Urothelium cell line (cell line): ENCODE measurements around the gene VGLL4.
"Not testable (repeated sequence)": the region's sequence is repeated elsewhere in the genome, so short reads cannot be mapped to it uniquely, and the experiment has no call there.

Source experiments
- DNase-seq: peaks from one replicate; pipeline ENCODE4 v3.0.0; 2011; ENCODE audit warnings: low spot score, mixed read lengths
- FAIRE-seq: peaks from 2 replicates; lab custom pipeline; 2011; peaks lifted over from hg19 to GRCh38; lab: Jason Lieb, UNC

The VGLL4 gene

DNA sequence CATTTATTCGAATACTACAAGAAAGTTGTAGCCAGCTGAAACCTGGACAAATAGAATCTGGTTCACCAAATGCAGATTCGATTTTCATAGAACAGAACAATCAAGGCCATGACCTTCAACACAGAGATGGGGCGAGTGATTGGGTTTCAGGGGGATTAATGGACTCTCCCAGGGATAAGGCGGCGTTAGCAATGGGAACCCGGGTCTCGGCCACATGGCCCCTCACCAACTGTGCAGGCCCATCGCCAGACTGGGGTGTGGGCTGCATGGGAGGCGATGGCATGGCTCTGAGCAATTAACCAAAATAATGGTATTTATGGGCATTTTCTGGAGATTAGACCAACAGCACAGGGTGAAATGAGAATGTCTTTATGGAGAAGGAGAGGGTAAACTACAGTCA, 34.2 kb downstream of the VGLL4 start:
- no peak for FAIRE-seq
- DNase-seq, result no peak

DNA sequence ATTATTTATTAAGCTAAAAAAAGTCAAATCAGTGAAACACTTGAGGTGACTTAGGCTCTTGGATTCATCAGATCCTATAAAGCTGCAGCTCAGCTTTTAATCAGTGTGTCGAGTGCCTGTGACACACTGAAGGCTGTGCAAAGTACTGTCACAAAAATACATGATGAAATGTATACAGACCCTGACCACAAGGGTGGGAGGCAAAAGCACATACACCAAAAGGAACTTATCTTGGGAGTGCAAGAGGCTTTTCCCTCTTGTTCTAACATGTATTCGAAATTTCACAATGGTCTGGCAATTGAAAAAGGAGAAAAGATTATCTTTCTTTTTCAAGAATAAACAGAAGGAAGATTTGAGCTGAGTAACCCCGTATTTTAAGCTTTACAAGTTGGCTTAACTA, 35.9 kb downstream of the VGLL4 start:
- no peak for DNase-seq
- no peak for FAIRE-seq

DNA sequence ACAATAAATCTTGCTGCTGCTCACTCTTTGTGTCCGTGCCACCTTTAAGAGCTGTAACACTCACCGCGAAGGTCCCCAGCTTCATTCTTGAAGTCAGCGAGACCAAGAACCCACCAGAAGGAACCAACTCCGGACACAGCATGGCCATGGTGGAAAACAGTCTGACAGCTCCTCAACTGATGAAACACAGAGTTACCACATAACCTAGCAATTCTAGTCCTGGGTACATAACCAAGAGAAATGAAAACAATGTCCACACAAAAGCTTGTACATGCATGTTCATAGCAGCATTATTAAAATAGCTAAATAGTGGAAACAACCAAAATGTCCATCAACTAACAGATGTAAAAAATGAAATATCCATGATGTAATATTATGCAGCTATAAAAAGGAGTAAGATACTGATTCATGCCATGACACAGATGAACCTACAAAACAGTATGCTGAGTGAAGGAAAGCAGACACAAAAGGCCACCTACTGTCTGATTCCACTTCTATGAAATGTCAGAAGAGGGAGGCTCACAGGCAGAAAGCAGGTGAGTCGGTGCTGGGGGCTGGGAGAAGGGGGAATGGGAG, 36.8 kb downstream of the VGLL4 start:
- no peak for FAIRE-seq
- DNase-seq, result no peak

DNA sequence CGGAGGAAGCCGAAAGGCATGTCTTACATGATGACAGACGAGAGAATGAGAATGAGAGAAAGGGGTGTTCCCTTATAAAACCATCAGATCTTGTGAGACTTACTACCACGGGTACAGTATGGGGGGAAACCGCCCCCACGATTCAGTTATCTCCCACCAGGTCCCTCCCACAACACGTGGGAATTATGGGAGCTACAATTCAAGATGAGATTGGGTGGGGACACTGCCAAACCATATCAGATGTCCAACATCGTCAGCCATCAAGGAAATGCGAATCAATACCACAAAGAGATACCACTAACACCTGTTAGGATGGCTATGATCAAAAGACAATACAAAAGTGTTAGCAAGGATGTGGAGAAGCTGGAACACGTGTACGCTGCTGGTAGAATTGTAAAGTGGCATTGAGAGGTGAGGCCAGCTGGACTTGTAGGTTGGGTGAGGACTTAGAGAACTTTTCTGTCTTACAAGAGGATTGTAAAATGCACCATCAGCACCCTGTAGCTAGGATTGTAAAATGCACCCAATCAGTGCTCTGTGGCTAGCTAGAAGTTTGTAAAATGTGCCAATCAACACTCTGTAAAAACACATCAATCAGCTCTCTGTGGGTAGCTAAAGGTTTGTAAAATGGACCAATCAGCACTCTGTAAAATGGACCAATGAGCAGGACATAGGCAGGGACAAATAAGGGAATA, 37.5 kb downstream of the VGLL4 start:
- FAIRE-seq (no peak), DNase-seq (no peak)

DNA sequence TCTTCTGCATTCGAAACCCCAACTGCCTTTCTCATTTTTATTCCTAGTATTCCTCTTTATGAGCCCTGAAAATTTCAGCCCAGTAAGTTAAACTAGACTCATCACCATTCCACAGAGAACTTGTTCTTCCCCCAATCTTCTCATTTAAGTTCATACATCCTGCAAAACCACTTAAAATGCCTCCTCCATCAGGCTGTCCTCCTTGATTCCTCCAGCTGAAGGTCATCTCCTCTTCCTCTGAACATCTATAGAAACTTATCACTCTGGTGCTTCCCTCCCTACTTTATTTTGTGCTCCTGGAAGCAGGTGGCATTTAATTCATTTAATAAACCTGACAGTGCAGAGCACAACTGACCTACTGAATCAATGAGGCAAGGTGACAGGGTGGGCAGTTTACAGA, 38.3 kb downstream of the VGLL4 start:
- DNase-seq (no peak), FAIRE-seq (no peak)

DNA sequence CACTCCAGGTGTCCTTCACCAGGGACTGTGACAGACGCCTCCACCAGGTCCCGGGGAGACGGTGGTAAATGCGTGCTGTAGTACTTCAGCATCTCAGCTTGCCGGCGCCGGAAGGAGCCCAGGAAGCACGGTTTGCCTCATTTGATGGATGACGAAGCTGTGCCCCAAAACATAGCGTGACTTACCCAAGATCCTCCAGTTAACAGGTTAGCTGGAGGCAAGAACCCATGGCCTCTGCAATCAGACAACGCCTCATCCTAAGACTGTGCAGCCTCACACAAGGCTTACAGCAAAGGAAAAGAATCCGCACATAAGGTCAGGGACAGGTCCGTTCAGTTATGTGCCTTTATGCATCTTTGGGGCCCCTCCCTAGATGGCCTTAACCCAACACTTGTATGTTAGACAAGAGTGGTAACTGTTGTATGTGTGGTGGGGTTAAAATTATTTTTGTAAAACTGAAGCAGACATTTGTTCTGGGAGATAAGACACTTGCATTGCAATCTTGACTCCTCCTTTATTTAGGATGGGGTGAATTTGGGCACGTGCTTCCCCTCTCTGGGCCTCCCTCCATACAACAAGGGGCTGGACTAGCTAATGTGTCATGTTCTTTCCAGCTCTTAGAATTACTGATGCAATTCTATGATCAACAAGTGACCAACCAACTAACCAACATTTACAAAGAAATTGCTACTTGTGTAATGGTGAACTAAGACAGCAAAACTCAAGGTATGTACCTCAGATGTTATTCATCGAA, 39.4 kb downstream of the VGLL4 start:
- DNase-seq (no peak), FAIRE-seq (no peak)

DNA sequence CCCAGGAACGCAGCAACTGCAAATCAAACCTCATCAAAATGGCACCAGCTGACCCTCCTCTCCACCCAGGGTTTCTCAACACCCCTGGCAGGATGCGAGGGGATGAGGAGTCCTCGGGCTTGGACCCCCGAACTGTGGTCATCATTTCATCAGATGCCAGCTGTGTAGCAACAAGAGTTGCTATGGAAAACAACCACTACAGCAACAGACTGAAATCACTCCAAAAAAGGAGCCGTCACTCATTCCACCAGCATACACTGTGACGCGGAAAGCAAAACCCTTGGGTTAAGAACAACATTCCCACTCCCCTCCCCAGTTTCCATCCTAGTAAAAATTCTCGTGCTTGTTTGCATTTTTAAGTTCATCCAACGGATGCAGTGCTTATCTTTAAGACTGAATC, 40.1 kb downstream of the VGLL4 start:
- FAIRE-seq (no peak), DNase-seq (no peak)

DNA sequence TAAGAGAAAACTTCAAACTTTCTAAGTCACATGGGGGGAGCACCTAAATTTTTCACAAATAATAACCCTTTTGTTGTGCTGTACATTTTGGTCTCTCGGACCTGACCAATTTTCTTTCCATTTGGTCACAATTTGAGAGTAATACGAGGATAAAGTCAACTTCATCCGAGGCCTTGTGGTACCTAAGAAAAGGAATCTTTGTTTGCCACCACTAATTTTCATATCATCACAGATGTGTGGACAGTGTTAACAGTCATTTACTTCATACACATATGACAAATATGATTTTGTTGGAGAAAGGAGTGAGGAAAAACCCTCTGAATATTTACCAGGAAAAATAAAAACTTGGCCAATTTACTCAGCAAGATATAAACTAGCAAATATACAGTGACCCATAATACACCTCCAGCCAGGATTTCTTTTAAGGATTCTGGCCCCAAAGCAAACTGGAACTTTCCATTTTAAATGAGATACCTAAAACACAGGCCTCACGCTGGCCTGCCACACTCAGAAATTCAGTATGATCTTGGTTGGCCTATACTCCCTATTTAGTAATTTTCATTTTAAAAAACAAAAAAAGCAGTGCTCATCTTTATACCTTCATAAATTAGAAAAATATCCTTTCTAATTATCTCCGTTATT, 40.7 kb downstream of the VGLL4 start:
- FAIRE-seq (no peak), DNase-seq (no peak)

DNA sequence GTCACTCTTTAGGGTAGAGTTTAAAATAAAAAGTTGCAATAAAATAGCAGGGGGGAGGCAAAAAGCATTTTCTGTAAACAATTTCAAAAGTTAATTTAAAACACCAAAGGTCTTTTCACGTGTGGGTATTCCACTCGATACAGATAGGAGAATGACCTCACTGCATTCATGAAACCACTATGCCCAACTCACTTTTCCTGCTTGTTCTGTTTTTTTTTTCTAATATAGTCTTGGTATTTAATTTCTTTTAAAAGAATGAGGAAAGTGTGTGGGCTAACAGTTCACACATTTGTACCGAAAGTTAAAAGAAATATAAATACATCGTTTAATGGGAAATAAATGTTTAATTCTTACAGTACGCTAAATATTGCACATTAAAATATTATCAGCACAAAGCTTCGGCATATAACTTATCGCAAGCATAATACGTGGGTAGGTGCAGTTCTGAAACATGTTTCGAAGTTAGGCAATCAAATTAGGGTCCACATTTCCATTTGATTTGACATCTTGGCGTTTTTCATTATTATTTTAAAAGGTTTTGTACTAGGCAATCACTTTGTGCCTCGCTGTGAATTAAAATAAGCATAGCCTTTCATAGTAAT, 41.4 kb downstream of the VGLL4 start:
- FAIRE-seq (no peak), DNase-seq (no peak)

DNA sequence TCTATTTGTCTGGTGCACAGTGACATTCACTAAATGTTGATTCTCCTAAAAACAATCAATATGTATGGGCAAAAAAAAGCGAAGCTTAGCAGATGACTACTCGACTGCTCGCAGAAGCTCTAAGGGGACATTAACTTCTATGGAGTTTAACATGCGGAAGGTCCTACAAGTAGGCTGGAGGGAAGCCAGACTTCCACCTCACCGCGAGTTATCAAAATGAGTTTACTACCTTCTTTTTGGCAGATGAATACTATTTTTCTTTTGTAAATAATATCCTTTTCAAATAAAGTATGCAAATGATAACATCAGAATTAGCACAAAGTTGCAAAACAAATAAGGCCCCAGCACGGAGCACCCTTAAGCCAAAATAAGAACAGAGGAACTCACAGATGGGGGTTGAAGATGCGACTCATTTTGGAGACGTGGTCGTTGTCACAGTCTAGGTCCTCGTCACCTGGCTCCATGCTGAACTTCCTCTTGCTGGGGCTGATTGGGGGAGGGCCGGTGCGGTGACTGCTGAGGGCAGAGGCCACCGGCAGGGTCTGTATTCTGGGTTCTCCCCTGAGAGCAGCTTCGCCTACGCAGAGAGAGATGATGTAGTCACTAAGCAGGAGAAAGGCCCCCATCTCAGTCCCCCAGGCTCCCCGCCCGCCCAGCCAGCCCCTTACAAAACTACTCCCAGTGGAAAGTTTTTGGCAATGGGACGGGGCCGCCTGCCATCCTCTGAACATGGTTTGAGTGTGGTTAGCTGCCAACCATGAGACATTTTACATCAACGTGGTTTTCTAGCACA, 42.1 kb downstream of the VGLL4 start:
- DNase-seq, result no peak
- FAIRE-seq, result no peak

DNA sequence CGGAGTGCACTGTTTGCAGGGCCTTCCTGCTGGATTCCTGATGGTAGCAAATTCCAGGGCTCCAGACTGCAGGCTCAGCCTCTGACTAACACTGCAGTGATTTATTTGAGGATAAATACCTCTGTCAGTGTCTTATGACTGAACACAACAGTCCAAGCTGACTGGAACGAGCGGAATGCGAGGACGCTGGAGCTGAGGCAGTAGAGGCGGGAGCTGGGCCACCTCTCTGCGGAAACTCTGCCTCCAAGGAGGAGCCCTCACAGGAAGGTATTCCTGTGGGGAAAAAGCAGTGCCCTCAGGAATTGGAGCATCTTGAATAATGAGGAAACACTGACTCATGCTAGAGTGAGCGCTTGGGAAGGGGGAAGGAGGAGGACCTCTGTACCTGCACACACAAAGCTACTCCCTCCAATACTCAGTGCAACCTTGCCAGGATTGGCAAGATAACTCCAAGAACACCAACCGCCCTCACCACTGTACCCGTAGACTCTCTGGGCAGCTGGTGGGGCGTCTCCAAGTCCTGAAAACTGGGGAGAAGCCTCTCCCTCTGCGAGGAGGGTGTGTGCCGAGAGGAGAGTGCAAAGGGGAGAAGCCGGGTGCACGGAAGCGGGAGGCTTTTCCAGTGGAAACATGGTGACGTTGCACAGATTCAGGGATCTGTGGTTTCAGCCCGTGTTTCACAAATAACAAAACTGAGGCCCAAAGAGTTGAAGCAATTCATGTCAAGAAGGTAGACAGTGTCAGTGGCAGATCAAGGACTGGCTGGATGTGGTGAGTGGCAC, 43.0 kb downstream of the VGLL4 start:
- DNase-seq (peak; percentile 90), FAIRE-seq (peak; percentile 53)

DNA sequence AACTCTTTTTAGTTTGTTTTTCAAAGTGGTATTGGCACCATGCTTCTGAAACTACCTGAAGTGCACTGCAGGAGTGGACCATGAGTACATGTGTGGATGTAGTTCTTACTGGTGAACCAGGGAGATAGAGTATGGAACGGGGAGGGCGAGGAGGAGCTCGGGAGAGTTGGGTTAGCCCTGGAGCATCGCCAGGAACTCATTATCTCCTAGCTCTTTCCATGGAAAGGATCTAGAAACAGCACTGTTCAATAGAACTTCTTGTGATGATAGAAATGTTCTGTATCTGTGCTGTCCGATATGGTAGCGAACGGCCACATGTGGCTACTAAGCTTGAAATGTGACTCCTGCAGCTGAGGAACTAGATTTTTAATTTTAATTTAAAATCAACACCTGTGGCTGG, 47.3 kb downstream of the VGLL4 start:
- DNase-seq, result no peak
- FAIRE-seq, result no peak

DNA sequence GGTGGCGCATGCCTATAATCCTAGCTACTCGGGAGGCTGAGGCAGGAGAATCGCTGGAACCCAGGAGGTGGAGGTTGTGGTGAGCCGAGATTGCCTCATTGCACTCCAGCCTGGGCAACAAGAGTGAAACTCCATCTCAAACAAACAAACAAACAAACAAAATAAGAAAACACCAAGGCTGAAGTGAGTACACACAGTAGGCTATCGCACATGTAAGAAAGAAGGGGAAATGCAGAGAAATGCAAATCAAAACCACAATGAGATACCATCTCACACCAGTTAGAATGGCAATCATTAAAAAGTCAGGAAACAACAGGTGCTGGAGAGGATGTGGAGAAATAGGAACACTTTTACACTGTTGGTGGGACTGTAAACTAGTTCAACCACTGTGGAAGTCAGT, 48.7 kb downstream of the VGLL4 start:
- not testable (repeated sequence) for DNase-seq, FAIRE-seq

DNA sequence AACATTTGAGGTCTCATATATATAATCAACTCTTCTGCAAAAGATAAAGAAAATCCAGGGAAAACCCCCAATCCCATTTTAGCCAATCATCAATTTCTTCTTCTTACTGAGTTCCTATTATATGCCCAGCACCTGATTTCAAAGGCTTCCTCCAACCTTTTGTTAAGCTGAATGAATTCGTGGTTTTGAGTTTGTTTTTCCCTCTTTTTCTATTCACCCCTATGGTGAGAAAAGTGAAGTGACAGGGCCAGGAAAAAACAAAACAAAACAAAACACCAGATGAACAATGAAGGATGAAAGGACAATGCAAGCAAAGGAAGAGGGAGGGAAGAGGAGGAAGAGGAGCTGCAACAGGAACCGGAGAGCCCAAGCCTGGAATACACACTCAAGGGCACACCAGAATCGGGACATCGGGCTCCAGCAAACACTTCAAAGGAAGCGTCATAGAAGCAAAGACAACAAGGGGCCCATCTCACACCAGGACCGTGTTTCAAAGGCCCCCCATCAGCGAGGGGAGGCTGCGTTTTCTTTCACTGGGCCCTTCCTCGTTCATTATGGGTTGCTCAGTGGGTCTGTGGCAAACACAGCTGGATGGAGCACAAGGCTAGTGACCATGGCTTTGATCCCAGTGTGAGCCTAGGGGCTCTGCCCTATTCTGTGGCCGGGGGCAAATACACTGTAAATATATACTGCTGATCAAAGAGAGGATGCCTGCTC, 50.2 kb downstream of the VGLL4 start:
- no peak for DNase-seq
- no peak for FAIRE-seq

DNA sequence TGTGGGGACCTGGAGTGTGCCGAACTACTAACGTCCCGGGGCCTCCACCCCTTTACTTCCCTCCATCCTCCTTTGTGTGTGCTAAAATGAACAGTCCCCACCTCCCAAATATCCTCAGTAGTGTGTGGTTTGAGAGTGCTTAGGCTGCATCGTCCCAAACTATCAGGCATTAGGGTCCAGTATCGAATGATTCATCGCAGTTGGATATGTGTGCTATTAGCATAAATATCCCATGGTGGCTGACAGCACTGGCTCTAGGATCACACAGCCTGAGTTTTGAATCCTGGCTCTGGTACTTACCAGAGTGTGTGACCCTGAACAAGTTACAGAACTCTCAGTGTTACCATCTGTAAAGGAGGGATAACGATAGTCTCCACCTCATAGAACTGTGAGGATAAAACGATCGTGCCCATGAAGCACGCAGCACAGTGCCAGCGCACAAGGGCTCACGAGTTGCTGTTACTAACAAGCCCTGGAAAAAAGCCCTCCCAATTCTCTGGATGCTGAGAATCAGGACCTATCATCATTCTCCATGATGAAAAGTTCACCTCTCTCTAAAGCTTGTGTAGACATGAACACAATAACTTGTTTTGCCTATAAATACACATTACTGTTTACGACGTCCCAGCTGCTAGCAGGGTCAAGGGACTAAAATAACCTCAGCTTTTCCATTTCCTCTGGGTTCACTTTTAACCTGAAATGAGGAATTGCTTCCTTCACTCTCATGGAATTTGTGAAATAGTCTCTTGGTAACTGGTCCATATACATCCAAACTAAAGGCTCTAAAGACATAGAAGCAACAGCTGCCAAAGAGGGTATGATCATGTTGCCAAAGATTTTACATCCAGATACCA, 51.0 kb downstream of the VGLL4 start:
- FAIRE-seq (no peak), DNase-seq (no peak)

DNA sequence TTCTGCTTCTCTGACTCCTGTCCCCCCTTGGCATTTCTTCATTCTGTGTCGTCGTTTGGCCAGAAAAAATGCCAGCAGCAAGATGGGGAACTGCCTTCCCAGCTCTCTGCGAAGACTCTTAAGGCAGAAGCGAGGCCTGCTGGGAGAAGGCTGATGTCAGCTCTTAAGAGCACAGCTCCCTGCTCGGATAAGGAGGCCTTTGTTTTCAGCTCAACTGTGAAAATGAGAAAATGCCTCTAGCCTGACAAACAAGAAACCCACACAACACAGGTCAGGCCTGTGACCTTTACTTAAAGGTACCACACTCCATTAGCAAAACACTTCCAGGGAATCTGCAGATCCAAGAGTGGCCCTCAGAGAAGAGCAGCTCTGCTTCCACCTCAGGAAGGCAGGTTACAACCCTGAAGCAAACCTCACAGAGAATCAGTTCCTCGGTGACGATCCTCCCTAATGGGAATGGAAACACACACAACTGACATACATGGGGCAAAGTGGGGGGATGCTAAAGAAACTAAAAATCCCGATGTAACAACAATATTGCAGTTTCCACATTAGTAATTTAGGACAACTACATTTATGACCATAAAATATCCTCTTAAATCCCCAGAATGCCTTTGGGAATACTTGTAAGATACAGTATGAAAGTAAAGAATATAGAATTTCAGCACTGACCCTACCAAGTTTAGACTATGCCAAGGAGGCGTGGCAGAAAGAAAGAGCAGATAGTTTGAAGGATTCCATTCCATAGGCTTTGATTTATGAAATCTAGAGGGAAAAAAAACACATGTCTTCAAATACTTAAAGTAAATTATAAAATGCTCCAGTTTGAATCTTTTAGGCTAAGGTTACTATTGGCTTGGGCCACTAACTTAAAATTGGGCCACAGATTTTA, 52.1 kb downstream of the VGLL4 start:
- FAIRE-seq (no peak), DNase-seq (peak; percentile 89)

DNA sequence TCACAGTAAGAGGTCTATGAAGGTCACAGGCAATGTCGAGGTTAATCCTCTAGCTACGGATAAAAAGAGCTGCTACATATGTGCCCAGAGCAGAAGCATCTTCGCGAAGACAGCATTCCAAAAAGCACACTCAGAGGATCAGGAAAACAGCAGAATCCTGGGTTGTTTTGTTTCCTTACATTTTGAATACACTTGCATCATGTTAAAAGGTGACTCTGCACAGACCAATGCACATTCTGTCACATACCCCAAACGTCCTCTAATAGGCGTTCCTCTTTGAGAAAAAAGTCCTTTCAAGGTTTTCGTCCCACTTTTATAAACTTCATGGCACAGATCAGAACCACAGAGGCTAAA, 52.7 kb downstream of the VGLL4 start:
- no peak for FAIRE-seq
- DNase-seq, result no peak
